ENCODE data around the gene SPTB. TPM values are rescaled to one million over a fixed set of nuclear protein-coding genes. Genes with fewer than 3 reads are reported as not detected.

SPTB gene
- total RNA-seq, 1 donor from 2014 or later: 70.8 TPM

- DNase-seq (no peak), ATAC-seq (ENCODE audit: poor library complexity) (no peak)
- intact Hi-C loops (cut with DNase I): no loop called here
These were observed 178.0 kb downstream of the SPTB start for GRCh38 chr14:64701660-64702059.

- DNase-seq: no peak
- intact Hi-C loops (cut with DNase I): no loop called here
- ATAC-seq (ENCODE audit: poor library complexity): no peak
These were observed 178.8 kb downstream of the SPTB start for GRCh38 chr14:64700894-64701293.

- intact Hi-C loops (cut with DNase I): no loop called here
- no peak for DNase-seq
- no peak for ATAC-seq (ENCODE audit: poor library complexity)
These were observed 179.4 kb downstream of the SPTB start for GRCh38 chr14:64700290-64700689.

- peak; percentile 24 for ATAC-seq (ENCODE audit: poor library complexity)
- intact Hi-C loops (cut with DNase I): no loop called here
These were observed 180.8 kb downstream of the SPTB start for GRCh38 chr14:64698903-64699302.

GRCh38 chr14:64696355-64696857, 183.3 kb downstream of the SPTB start:
- DNase-seq (no peak), ATAC-seq (ENCODE audit: poor library complexity) (peak; percentile 47)
- intact Hi-C loops (cut with DNase I): no loop called here

More at GRCh38 chr14:64698903-64699302, 180.8 kb downstream of the SPTB start:
- no peak for DNase-seq

Small RNA genes lying within 50 kb of the gene (microRNA-seq; reads per million reads assigned to microRNA genes)
- gene MIR7855: not detected

Other genes with a start within 250 kb of the SPTB start
- gene PLEKHG3, start 175.5 kb downstream of the SPTB start, total RNA-seq: 16.6 TPM
- gene CHURC1, start 34.5 kb upstream of the SPTB start, total RNA-seq: 107 TPM
- gene GPX2, start 62.8 kb upstream of the SPTB start, total RNA-seq: not detected
- 7.5 TPM for gene RAB15, start 92.4 kb upstream of the SPTB start, total RNA-seq
- 15.8 TPM for gene FNTB, start 107.0 kb upstream of the SPTB start, total RNA-seq
- 85.2 TPM for gene MAX, start 222.6 kb upstream of the SPTB start, total RNA-seq